Measurements from ENCODE around the gene MYO1H.

DNA sequence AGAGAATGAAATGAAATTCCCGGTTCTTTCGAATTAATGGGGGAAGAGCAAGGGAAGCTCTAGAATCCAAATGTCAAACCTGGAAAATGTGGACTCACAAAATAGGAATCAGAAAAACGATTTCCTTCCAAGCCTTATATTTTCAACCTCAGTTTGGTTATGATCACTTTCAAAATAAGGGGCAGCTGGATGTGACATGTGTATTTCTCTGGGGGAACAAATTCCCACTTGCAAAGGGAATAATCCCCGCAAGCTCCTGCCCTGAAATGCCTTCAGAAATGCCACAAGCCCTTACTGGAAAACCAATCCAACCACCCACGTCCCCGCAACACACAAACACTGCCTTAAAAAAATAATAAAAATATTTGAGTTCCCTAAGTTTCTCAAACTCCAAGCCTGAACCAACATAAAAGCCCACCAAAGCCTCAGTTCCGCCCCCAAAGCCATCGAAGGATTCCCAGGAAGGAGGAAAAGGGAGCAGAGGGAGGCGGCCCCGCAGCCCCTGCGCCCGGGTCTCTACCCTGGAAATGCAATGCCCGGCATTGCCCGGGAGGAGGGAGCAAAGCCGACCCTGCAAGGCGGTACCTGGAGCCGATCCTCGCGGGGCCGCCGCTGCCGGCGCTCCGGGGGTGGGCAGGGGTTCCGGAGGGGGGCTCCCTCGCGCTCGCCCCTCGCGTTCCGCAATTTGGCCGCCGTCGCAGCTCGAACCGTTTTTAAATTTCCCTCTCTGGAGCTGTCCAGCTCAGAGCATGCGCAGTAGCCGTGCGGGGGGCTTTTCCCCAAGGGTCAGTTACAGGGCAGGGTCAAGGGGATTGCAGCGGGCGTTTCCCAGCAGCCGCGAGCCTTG, 38.9 kb upstream of the MYO1H start, which contains the start of gene FOXN4:
- TF ChIP-seq, protein P1, sequence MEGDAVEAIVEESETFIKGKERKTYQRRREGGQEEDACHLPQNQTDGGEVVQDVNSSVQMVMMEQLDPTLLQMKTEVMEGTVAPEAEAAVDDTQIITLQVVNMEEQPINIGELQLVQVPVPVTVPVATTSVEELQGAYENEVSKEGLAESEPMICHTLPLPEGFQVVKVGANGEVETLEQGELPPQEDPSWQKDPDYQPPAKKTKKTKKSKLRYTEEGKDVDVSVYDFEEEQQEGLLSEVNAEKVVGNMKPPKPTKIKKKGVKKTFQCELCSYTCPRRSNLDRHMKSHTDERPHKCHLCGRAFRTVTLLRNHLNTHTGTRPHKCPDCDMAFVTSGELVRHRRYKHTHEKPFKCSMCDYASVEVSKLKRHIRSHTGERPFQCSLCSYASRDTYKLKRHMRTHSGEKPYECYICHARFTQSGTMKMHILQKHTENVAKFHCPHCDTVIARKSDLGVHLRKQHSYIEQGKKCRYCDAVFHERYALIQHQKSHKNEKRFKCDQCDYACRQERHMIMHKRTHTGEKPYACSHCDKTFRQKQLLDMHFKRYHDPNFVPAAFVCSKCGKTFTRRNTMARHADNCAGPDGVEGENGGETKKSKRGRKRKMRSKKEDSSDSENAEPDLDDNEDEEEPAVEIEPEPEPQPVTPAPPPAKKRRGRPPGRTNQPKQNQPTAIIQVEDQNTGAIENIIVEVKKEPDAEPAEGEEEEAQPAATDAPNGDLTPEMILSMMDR (tag by site-specific recombination; IDR thresholded peaks at IDR 0.05) = 0 out of 2 replicates have a peak, but pooled peaks have one; percentile 14
- TF ChIP-seq, protein P2, sequence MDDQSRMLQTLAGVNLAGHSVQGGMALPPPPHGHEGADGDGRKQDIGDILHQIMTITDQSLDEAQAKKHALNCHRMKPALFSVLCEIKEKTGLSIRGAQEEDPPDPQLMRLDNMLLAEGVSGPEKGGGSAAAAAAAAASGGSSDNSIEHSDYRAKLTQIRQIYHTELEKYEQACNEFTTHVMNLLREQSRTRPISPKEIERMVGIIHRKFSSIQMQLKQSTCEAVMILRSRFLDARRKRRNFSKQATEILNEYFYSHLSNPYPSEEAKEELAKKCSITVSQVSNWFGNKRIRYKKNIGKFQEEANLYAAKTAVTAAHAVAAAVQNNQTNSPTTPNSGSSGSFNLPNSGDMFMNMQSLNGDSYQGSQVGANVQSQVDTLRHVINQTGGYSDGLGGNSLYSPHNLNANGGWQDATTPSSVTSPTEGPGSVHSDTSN (CRISPR knock-in tag; IDR thresholded peaks at IDR 0.05) = no peak
- TF ChIP-seq ZNF560 (tag by site-specific recombination; IDR thresholded peaks at IDR 0.05; ENCODE audit: borderline replicate concordance) (no peak), WT1 (tag by site-specific recombination; IDR thresholded peaks at IDR 0.05) (no peak), ZNF138 (tag by site-specific recombination; IDR thresholded peaks at IDR 0.05; ENCODE audit: borderline replicate concordance) (no peak), ZNF510 (tag by site-specific recombination; IDR thresholded peaks at IDR 0.05; ENCODE audit: insufficient replicate concordance) (no peak), IKZF3 (tag by site-specific recombination; IDR thresholded peaks at IDR 0.05) (0 out of 2 replicates have a peak, but pooled peaks have one; percentile 26), ZNF292 (tag by site-specific recombination; IDR thresholded peaks at IDR 0.05; ENCODE audit: borderline replicate concordance, low read depth) (no peak), ZBTB48 (tag by site-specific recombination; IDR thresholded peaks at IDR 0.05) (peak; percentile 50; the same call in 1 of the 2 replicates)
- TF ChIP-seq, protein P3, sequence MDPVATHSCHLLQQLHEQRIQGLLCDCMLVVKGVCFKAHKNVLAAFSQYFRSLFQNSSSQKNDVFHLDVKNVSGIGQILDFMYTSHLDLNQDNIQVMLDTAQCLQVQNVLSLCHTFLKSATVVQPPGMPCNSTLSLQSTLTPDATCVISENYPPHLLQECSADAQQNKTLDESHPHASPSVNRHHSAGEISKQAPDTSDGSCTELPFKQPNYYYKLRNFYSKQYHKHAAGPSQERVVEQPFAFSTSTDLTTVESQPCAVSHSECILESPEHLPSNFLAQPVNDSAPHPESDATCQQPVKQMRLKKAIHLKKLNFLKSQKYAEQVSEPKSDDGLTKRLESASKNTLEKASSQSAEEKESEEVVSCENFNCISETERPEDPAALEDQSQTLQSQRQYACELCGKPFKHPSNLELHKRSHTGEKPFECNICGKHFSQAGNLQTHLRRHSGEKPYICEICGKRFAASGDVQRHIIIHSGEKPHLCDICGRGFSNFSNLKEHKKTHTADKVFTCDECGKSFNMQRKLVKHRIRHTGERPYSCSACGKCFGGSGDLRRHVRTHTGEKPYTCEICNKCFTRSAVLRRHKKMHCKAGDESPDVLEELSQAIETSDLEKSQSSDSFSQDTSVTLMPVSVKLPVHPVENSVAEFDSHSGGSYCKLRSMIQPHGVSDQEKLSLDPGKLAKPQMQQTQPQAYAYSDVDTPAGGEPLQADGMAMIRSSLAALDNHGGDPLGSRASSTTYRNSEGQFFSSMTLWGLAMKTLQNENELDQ (tag by site-specific recombination; IDR thresholded peaks at IDR 0.05; ENCODE audit: low read depth) = no peak
- TF ChIP-seq, protein P4, sequence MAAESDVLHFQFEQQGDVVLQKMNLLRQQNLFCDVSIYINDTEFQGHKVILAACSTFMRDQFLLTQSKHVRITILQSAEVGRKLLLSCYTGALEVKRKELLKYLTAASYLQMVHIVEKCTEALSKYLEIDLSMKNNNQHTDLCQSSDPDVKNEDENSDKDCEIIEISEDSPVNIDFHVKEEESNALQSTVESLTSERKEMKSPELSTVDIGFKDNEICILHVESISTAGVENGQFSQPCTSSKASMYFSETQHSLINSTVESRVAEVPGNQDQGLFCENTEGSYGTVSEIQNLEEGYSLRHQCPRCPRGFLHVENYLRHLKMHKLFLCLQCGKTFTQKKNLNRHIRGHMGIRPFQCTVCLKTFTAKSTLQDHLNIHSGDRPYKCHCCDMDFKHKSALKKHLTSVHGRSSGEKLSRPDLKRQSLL (tag by site-specific recombination; IDR thresholded peaks at IDR 0.05) = no peak
- TF ChIP-seq, protein P5, sequence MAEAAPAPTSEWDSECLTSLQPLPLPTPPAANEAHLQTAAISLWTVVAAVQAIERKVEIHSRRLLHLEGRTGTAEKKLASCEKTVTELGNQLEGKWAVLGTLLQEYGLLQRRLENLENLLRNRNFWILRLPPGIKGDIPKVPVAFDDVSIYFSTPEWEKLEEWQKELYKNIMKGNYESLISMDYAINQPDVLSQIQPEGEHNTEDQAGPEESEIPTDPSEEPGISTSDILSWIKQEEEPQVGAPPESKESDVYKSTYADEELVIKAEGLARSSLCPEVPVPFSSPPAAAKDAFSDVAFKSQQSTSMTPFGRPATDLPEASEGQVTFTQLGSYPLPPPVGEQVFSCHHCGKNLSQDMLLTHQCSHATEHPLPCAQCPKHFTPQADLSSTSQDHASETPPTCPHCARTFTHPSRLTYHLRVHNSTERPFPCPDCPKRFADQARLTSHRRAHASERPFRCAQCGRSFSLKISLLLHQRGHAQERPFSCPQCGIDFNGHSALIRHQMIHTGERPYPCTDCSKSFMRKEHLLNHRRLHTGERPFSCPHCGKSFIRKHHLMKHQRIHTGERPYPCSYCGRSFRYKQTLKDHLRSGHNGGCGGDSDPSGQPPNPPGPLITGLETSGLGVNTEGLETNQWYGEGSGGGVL (tag by site-specific recombination; IDR thresholded peaks at IDR 0.05) = no peak
